Measurements from ENCODE around the gene CDK14. TPM values are rescaled to one million over a fixed set of nuclear protein-coding genes. Genes with fewer than 3 reads are reported as not detected.

CDK14 gene
- total RNA-seq, 1 donor: 44.8 TPM

GRCh38 chr7:90669492-90669891, 73.4 kb downstream of the CDK14 start:
- no peak for TF ChIP-seq CTCF (IDR thresholded peaks at IDR 0.05; ENCODE audit: insufficient read depth, low read length)
- H3K4me3 ChIP-seq (ENCODE audit: low read depth, low read length): no peak overlapping the region
- DNase-seq (ENCODE audit: low read depth): no peak

- DNase-seq (ENCODE audit: low read depth): no peak
- no peak overlapping the region for H3K4me3 ChIP-seq (ENCODE audit: low read depth, low read length)
- TF ChIP-seq CTCF (IDR thresholded peaks at IDR 0.05; ENCODE audit: insufficient read depth, low read length): no peak
Observed at GRCh38 chr7:90671571-90671970, 75.5 kb downstream of the CDK14 start.

- no peak for DNase-seq (ENCODE audit: low read depth)
- H3K4me3 ChIP-seq (ENCODE audit: low read depth, low read length): no peak overlapping the region
- no peak for TF ChIP-seq CTCF (IDR thresholded peaks at IDR 0.05; ENCODE audit: insufficient read depth, low read length)
Observed at GRCh38 chr7:90672210-90672609, 76.1 kb downstream of the CDK14 start.

GRCh38 chr7:90674625-90675024, 78.5 kb downstream of the CDK14 start:
- DNase-seq (ENCODE audit: low read depth): no peak
- TF ChIP-seq CTCF (IDR thresholded peaks at IDR 0.05; ENCODE audit: insufficient read depth, low read length): no peak
- no peak overlapping the region for H3K4me3 ChIP-seq (ENCODE audit: low read depth, low read length)

GRCh38 chr7:90675982-90676381, 79.9 kb downstream of the CDK14 start:
- no peak for DNase-seq (ENCODE audit: low read depth)
- no peak overlapping the region for H3K4me3 ChIP-seq (ENCODE audit: low read depth, low read length)
- no peak for TF ChIP-seq CTCF (IDR thresholded peaks at IDR 0.05; ENCODE audit: insufficient read depth, low read length)

GRCh38 chr7:90677486-90678404, 81.6 kb downstream of the CDK14 start:
- H3K4me3 ChIP-seq (ENCODE audit: low read depth, low read length): no peak overlapping the region
- TF ChIP-seq CTCF (IDR thresholded peaks at IDR 0.05; ENCODE audit: insufficient read depth, low read length): no peak
- no peak for DNase-seq (ENCODE audit: low read depth)
